Measurements from ENCODE around the gene SLC25A18. TPM values are rescaled to one million over a fixed set of nuclear protein-coding genes. Genes with fewer than 3 reads are reported as not detected.

SLC25A18 gene
- total RNA-seq, 1 donor from 2014 or later, result not detected

DNA sequence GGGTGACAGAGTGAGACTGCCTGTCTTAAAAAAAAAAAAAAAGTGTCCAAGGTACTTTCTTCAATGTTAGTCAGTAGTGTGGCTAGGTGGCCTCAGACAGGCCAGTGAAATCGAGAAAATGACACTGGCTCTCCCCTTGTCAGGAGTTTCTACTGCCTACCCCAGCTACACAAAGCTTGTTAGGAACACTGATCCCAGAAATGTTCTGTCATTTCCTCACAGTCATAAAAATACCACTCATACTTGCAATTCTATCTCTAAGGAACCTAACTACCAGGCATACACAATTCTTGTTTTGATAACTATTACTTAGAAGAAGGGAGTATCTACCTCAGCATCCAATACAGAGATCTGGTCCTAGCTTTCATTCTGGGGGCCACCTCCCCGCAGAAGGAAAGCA is 33.9 kb downstream of the SLC25A18 start:
- H3K27me3 Mint-ChIP-seq (ENCODE audit: insufficient read depth), result no peaks in the 10 kb centered on the region
- no peaks in the 10 kb centered on the region for H3K4me1 Mint-ChIP-seq (ENCODE audit: low read depth)
- H3K36me3 Mint-ChIP-seq (ENCODE audit: low read depth), result peaks cover 44% of the 10 kb centered on the region
- no peaks in the 10 kb centered on the region for H3K9me3 Mint-ChIP-seq
- intact Hi-C loops (cut with micrococcal nuclease), result no loop called here
- no peak overlapping the region for H3K27ac Mint-ChIP-seq
- H3K4me3 Mint-ChIP-seq, result no peak overlapping the region
- DNase-seq (ENCODE audit: low spot score), result no peak

- intact Hi-C loops (cut with micrococcal nuclease), result no loop called here
- H3K36me3 Mint-ChIP-seq (ENCODE audit: low read depth), result peaks cover 40% of the 10 kb centered on the region
Measured at GRCh38 chr22:17598318-17598717, 35.0 kb downstream of the SLC25A18 start.

DNA sequence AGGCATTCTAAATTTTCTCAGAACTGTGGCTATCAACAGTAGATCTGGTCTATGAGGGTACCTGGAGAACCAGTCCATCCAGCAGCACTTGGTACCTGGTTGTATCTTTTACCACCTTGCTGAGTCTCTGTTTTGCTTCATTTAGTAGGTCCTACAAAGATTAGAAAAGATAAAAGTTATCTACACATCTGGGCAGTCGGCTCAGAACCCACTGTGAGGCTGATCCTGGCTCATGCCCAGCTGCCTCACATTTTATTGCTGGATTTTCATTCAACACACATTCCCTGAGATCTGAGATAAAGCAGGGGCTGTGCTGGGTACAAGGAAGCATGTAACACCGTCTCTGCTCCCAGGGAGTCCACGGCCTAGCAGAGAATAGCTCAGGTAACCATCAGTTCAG is 37.7 kb downstream of the SLC25A18 start:
- Mint-ChIP-seq H3K4me1 (ENCODE audit: low read depth) (no peaks in the 10 kb centered on the region), H3K36me3 (ENCODE audit: low read depth) (peaks cover 28% of the 10 kb centered on the region), H3K9me3 (no peaks in the 10 kb centered on the region), H3K4me3 (no peak overlapping the region), H3K27me3 (ENCODE audit: insufficient read depth) (no peaks in the 10 kb centered on the region), H3K27ac (peak overlapping the region; percentile 31)
- no peak for DNase-seq (ENCODE audit: low spot score)
- intact Hi-C loops (cut with micrococcal nuclease), result no loop called here

More at GRCh38 chr22:17598318-17598717, 35.0 kb downstream of the SLC25A18 start:
- H3K9me3 Mint-ChIP-seq, result no peaks in the 10 kb centered on the region
- no peak overlapping the region for H3K4me3 Mint-ChIP-seq
- no peak for DNase-seq (ENCODE audit: low spot score)
- no peaks in the 10 kb centered on the region for H3K4me1 Mint-ChIP-seq (ENCODE audit: low read depth)
- no peaks in the 10 kb centered on the region for H3K27me3 Mint-ChIP-seq (ENCODE audit: insufficient read depth)
- no peak overlapping the region for H3K27ac Mint-ChIP-seq

- DNase-seq (ENCODE audit: low spot score), result no peak
- H3K36me3 Mint-ChIP-seq (ENCODE audit: low read depth), result peaks cover 6% of the 10 kb centered on the region
- no peaks in the 10 kb centered on the region for H3K27me3 Mint-ChIP-seq (ENCODE audit: insufficient read depth)
- H3K4me1 Mint-ChIP-seq (ENCODE audit: low read depth), result no peaks in the 10 kb centered on the region
- intact Hi-C loops (cut with micrococcal nuclease), result no loop called here
- no peak overlapping the region for H3K27ac Mint-ChIP-seq
- H3K4me3 Mint-ChIP-seq, result no peak overlapping the region
- H3K9me3 Mint-ChIP-seq, result no peaks in the 10 kb centered on the region
Measured at GRCh38 chr22:17603668-17604067, 40.4 kb downstream of the SLC25A18 start.

DNA sequence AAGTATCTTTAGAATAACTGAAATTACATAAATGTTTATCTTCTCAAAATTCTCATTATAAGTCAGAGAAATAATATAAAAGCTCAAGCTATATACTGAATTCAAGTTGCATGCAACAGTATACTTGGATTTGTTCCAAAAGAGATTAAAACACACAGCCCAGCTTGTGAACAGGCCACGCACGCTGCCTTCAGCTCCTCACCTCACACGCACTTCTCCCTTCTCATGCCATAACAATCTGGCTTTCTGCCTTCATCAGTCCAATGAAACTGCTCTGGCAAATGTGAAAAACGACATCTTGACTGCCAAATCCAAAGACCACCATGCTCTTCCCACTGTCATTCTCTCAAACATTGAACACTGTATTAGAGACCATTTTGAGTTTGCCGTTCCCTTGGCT is 43.2 kb downstream of the SLC25A18 start:
- Mint-ChIP-seq H3K27ac (no peak overlapping the region), H3K36me3 (ENCODE audit: low read depth) (peaks cover 11% of the 10 kb centered on the region), H3K4me1 (ENCODE audit: low read depth) (no peaks in the 10 kb centered on the region), H3K27me3 (ENCODE audit: insufficient read depth) (no peaks in the 10 kb centered on the region), H3K9me3 (no peaks in the 10 kb centered on the region), H3K4me3 (no peak overlapping the region)
- no peak for DNase-seq (ENCODE audit: low spot score)
- intact Hi-C loops (cut with micrococcal nuclease), result no loop called here

DNA sequence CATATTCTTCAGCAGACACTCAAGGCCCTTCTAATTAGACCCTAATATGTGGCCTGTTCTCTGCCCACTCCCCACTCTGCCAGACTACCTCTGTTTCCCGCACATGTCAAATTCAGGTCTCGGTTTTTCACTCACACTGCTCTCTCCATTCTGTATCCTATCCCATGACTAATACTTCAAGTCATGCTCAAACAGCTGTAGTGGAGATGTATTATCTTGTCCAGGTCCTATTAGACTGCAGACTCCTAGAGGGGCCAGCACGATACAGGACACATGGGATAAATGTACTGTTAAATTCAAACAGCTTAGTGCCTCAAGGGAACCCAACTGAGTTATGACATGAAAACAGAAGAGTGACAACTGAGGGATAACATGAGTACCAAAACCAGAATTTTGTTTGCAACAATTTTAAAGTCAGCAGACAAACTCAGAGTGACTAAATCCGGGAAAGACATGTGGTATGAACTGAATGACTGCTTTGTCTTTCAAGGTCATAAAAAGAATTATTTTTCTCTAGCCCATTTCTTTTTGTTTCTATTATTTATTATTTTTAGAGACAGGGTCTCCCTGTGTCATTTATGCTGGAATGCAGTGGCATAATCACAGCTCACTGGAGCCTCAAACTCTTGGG is 44.7 kb downstream of the SLC25A18 start:
- Mint-ChIP-seq H3K4me1 (ENCODE audit: low read depth) (no peaks in the 10 kb centered on the region), H3K27ac (no peak overlapping the region), H3K36me3 (ENCODE audit: low read depth) (peaks cover 18% of the 10 kb centered on the region), H3K27me3 (ENCODE audit: insufficient read depth) (no peaks in the 10 kb centered on the region), H3K4me3 (no peak overlapping the region), H3K9me3 (no peaks in the 10 kb centered on the region)
- intact Hi-C loops (cut with micrococcal nuclease), result no loop called here
- no peak for DNase-seq (ENCODE audit: low spot score)

- no peak overlapping the region for H3K27ac Mint-ChIP-seq
Measured at GRCh38 chr22:17612057-17612456, 48.8 kb downstream of the SLC25A18 start.

DNA sequence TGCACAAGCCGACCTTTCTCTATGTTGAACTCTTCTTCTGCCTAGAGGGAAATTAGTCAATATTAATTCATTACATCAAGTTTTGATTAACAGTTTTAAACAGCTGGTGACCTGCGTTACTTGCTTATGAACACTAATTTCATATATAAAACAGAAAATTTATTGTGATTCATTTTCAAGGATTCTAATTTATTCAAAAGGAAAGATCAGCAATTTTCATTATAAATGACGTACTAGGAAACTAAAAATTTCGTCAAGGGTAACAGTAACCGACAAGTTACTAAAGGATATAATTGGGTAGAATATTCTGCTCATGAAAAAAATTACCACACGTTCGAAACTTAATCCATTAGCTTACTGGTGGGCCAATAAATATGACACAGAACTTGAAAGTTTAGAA is 50.0 kb downstream of the SLC25A18 start:
- Mint-ChIP-seq H3K9me3 (no peaks in the 10 kb centered on the region), H3K27ac (no peak overlapping the region), H3K4me3 (no peak overlapping the region), H3K27me3 (ENCODE audit: insufficient read depth) (no peaks in the 10 kb centered on the region), H3K36me3 (ENCODE audit: low read depth) (peaks cover 26% of the 10 kb centered on the region), H3K4me1 (ENCODE audit: low read depth) (no peaks in the 10 kb centered on the region)
- no peak for DNase-seq (ENCODE audit: low spot score)
- intact Hi-C loops (cut with micrococcal nuclease), result no loop called here

More at GRCh38 chr22:17612057-17612456, 48.8 kb downstream of the SLC25A18 start:
- Mint-ChIP-seq H3K27me3 (ENCODE audit: insufficient read depth) (no peaks in the 10 kb centered on the region), H3K9me3 (no peaks in the 10 kb centered on the region), H3K36me3 (ENCODE audit: low read depth) (peaks cover 26% of the 10 kb centered on the region), H3K4me1 (ENCODE audit: low read depth) (no peaks in the 10 kb centered on the region), H3K4me3 (no peak overlapping the region)
- intact Hi-C loops (cut with micrococcal nuclease), result no loop called here
- DNase-seq (ENCODE audit: low spot score), result no peak

DNA sequence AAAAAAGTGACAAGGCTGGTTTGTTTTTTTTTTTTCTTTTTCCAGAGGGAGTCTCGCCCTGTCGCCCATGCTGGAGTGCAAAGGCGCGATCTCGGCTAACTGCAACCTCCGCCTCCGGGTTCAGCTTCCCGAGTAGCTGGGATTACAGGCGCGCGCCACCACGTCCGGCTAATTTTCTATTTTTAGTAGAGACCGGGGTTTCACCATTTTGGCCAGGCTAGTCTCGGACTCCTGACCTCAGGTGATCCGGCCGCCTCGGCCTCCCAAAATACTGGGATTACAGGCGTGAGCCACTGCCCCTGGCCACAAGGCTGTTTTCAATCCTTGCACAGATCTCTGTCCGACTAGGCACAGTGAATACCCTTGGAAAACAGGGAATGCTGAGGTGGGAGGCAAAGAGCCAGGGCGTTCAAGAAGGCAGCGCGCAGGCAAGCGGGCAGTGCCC is 64.7 kb downstream of the SLC25A18 start:
- Mint-ChIP-seq H3K4me3 (peak overlapping the region; percentile 94), H3K27me3 (ENCODE audit: insufficient read depth) (peaks cover under 1% of the 10 kb centered on the region), H3K4me1 (ENCODE audit: low read depth) (peaks cover 21% of the 10 kb centered on the region), H3K36me3 (ENCODE audit: low read depth) (peaks cover 3% of the 10 kb centered on the region), H3K9me3 (no peaks in the 10 kb centered on the region), H3K27ac (peak overlapping the region; percentile 85)
- DNase-seq (ENCODE audit: low spot score), result no peak
- intact Hi-C loops (cut with micrococcal nuclease), result loop anchor here (1.0 to 5.0 kb wide), 5 partner anchors 10 to 541 kb away; partner anchors contain the start of genes ADA2, BCL2L13 and HDHD5

DNA sequence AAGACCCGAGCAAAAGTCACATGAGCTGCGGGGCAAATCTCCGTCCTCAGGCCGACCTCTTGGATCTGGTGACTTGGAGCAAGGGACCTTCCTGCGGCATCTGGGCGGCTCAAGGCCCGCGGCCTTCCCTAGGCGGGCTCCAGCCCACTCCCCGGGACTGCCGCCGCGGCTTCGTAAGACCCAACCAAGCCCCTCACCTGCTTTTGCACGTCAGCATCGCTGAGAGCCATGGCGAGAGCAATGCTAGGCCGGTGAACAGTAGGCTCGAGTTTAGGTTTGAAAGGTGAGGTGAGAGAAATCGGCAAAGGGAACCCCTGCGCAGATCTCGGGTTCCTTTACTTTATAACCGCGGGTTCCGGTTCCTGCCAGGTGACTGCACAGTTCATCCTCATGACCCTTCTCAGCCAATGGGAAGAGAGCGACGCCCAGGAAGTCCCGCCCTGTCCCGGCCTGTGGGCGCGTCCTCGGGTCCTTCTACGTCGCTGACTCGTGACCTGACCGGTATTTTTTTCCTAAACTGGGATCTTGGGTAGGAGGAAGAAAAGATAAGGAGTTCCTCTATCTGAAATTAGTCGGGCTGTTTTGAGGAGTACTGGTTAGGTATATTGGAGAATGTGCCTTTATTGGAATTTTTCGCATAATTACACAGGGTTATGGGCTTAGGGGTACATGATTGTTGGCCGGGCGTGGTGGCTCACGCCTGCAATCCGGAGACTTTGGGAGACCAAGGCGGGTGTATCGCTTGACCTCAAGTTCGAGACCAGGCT is 65.3 kb downstream of the SLC25A18 start, which contains the start of gene ATP6V1E1:
Gene ATP6V1E1 (minus strand): TSS at position 344 of the 767 bp plus-strand sequence. CDS start 114 bp downstream, at position 230.
- peaks cover 5% of the 10 kb centered on the region for H3K27me3 Mint-ChIP-seq (ENCODE audit: insufficient read depth)
- no peaks in the 10 kb centered on the region for H3K9me3 Mint-ChIP-seq
- H3K4me1 Mint-ChIP-seq (ENCODE audit: low read depth), result peaks cover 21% of the 10 kb centered on the region
- peaks cover 3% of the 10 kb centered on the region for H3K36me3 Mint-ChIP-seq (ENCODE audit: low read depth)
- peak within 1 kb of the TSS; percentile 85 for H3K27ac Mint-ChIP-seq
- intact Hi-C loops (cut with micrococcal nuclease), result loop anchor here (1.0 to 5.0 kb wide), 5 partner anchors 10 to 541 kb away; partner anchors contain the start of genes ADA2, BCL2L13 and HDHD5
- peak within 1 kb of the TSS; percentile 94 for H3K4me3 Mint-ChIP-seq
- DNase-seq (ENCODE audit: low spot score), result peak; percentile 95

- intact Hi-C loops (cut with micrococcal nuclease), result loop anchor here (2.0 to 5.0 kb wide), 4 partner anchors 412 to 542 kb away; partner anchors contain the start of genes ADA2 and HDHD5
- Mint-ChIP-seq H3K9me3 (no peaks in the 10 kb centered on the region), H3K4me1 (ENCODE audit: low read depth) (peaks cover 15% of the 10 kb centered on the region), H3K36me3 (ENCODE audit: low read depth) (no peaks in the 10 kb centered on the region), H3K27ac (peak overlapping the region; percentile 85), H3K27me3 (ENCODE audit: insufficient read depth) (peaks cover 5% of the 10 kb centered on the region), H3K4me3 (peak overlapping the region; percentile 94)
- no peak for DNase-seq (ENCODE audit: low spot score)
Measured at GRCh38 chr22:17629173-17629489, 65.8 kb downstream of the SLC25A18 start.

GRCh38 chr22:17629641-17630040 is 66.3 kb downstream of the SLC25A18 start:
- H3K27me3 Mint-ChIP-seq (ENCODE audit: insufficient read depth), result peaks cover 5% of the 10 kb centered on the region
- DNase-seq (ENCODE audit: low spot score), result no peak
- intact Hi-C loops (cut with micrococcal nuclease), result loop anchor here (2.0 to 5.0 kb wide), 4 partner anchors 412 to 542 kb away; partner anchors contain the start of genes ADA2 and HDHD5
- peak overlapping the region; percentile 5 for H3K27ac Mint-ChIP-seq
- H3K4me1 Mint-ChIP-seq (ENCODE audit: low read depth), result peaks cover 13% of the 10 kb centered on the region
- H3K36me3 Mint-ChIP-seq (ENCODE audit: low read depth), result no peaks in the 10 kb centered on the region
- H3K4me3 Mint-ChIP-seq, result peak overlapping the region; percentile 94
- H3K9me3 Mint-ChIP-seq, result no peaks in the 10 kb centered on the region

- Mint-ChIP-seq H3K4me1 (ENCODE audit: low read depth) (peaks cover 5% of the 10 kb centered on the region), H3K36me3 (ENCODE audit: low read depth) (no peaks in the 10 kb centered on the region), H3K4me3 (no peak overlapping the region), H3K27ac (no peak overlapping the region), H3K9me3 (no peaks in the 10 kb centered on the region), H3K27me3 (ENCODE audit: insufficient read depth) (peaks cover 5% of the 10 kb centered on the region)
- intact Hi-C loops (cut with micrococcal nuclease), result no loop called here
- no peak for DNase-seq (ENCODE audit: low spot score)
Measured at GRCh38 chr22:17631076-17631565, 67.8 kb downstream of the SLC25A18 start.
